PC-3 (cell line): ENCODE results near the gene SLC18B1. TPM values are rescaled to one million over a fixed set of nuclear protein-coding genes. Genes with fewer than 3 reads are reported as not detected.

Source experiments
- ATAC-seq: fragments of 200-7000 bp; cut with Tn5 transposase; 2 replicates; pipeline ENCODE4 v1.9.1; 2020; ENCODE audit warnings: mild to moderate bottlenecking, moderate library complexity
- BruUV-seq: library from RNA; stranded (reverse); fragments of 400-500 nt; replicated peaks from 2 replicates; lab custom pipeline; 2021; lab: Mats Ljungman, UMichigan
- CTCF ChIA-PET: fragments of 300-600 bp; sonication (Branson Sonifier 250); formaldehyde crosslinking; loops from one replicate; lab custom pipeline; 2022; ENCODE audit warnings: antibody characterized with exemption; lab: Charles Lee
- POLR2A ChIA-PET: fragments of 300-600 bp; sonication (Branson Sonifier 250); formaldehyde crosslinking; loops from one replicate; lab custom pipeline; 2022; ENCODE audit warnings: antibody characterized with exemption; ENCODE audit not compliant: unreplicated experiment; lab: Charles Lee
- DNase-seq: peaks from one replicate; pipeline ENCODE4 v3.0.0-alpha.2; 2015
- H2AFZ ChIP-seq: fragments of 300-600 bp; sonication (generic); 2 replicates; pipeline ENCODE4 v1.6.0; 2016; ENCODE audit warnings: antibody characterized with exemption, low read length
- H3F3A ChIP-seq: fragments of 300-600 bp; sonication (generic); one replicate; pipeline ENCODE4 v1.6.0; 2017; ENCODE audit warnings: antibody characterized with exemption, low read length, control low read depth, mild to moderate bottlenecking; ENCODE audit not compliant: unreplicated experiment
- H3K27ac ChIP-seq: fragments of 300-600 bp; sonication (generic); 2 replicates; pipeline ENCODE4 v1.5.1; 2016; ENCODE audit warnings: mild to moderate bottlenecking, low read length
- H3K27me3 ChIP-seq: fragments of 300-600 bp; sonication (generic); 2 replicates; pipeline ENCODE4 v1.6.1; 2016; ENCODE audit warnings: low read length, mixed read lengths
- H3K36me3 ChIP-seq: fragments of 300-600 bp; sonication (generic); 2 replicates; pipeline ENCODE4 v1.6.1; 2016; ENCODE audit warnings: low read depth, mixed run types, low read length, mixed read lengths
- H3K4me1 ChIP-seq: fragments of 300-600 bp; sonication (generic); 2 replicates; pipeline ENCODE4 v1.5.1; 2016; ENCODE audit warnings: low read length; ENCODE audit not compliant: insufficient read depth
- H3K4me2 ChIP-seq: fragments of 300-600 bp; sonication (generic); 2 replicates; pipeline ENCODE4 v1.6.0; 2016; ENCODE audit warnings: low read length
- H3K4me3 ChIP-seq: fragments of 300-600 bp; sonication (generic); 2 replicates; pipeline ENCODE4 v1.5.1; 2016; ENCODE audit warnings: mild to moderate bottlenecking, low read length, mixed read lengths
- H3K79me2 ChIP-seq: fragments of 300-600 bp; sonication (generic); 2 replicates; pipeline ENCODE4 v1.6.1; 2017; ENCODE audit warnings: low read length, mixed read lengths
- H3K9ac ChIP-seq: fragments of 300-600 bp; sonication (generic); 2 replicates; pipeline ENCODE4 v1.6.0; 2016; ENCODE audit warnings: mild to moderate bottlenecking, low read length
- H3K9me2 ChIP-seq: fragments of 300-600 bp; sonication (generic); replicated peaks from 2 replicates; pipeline ENCODE4 v1.6.1; 2016; ENCODE audit warnings: mixed run types, low read length, mixed read lengths
- H3K9me3 ChIP-seq: fragments of 300-600 bp; sonication (generic); 2 replicates; pipeline ENCODE4 v1.6.1; 2016; ENCODE audit warnings: low read length, mixed read lengths
- H4K20me1 ChIP-seq: fragments of 300-600 bp; sonication (generic); 2 replicates; pipeline ENCODE4 v1.6.1; 2016; ENCODE audit warnings: low read length, mixed read lengths
- CTCF ChIP-seq: fragments of 300-600 bp; sonication (generic); conservative IDR thresholded peaks from 2 replicates; pipeline ENCODE4 v1.5.1; 2017; ENCODE audit warnings: antibody characterized with exemption, low read depth, mild to moderate bottlenecking, low read length
- EZH2 ChIP-seq: fragments of 300-600 bp; sonication (generic); IDR thresholded peaks from one replicate; pipeline ENCODE4 v1.6.1; 2017; ENCODE audit warnings: antibody characterized with exemption, mild to moderate bottlenecking, low read length; ENCODE audit not compliant: unreplicated experiment
- EZH2phosphoT487 ChIP-seq: fragments of 300-600 bp; sonication (generic); IDR thresholded peaks from 2 replicates; pipeline ENCODE4 v1.6.1; 2018; ENCODE audit warnings: mild to moderate bottlenecking, antibody characterized with exemption, low read length, borderline replicate concordance
- intact Hi-C: fragments of 100-400 bp; cut with micrococcal nuclease; formaldehyde crosslinking; loops from 2 replicates; pipeline ENCODE4 v1.9.0; 2023
- total RNA-seq: library from RNA; depleted of rRNA; stranded (reverse); fragments of >200 nt; gene quantifications from 2 replicates; pipeline ENCODE4 v1.2.3, GENCODE V29; 2014

The SLC18B1 gene
- total RNA-seq, 1 experiment from 2014 or later = 8.4 TPM

- Histone ChIP-seq H3K9ac (no peak overlapping the region), H3K27me3 (no peaks in the 10 kb centered on the region), H3K9me2 (no peaks in the 10 kb centered on the region), H3F3A (peaks cover 28% of the 10 kb centered on the region), H3K27ac (no peak overlapping the region), H3K4me2 (no peak overlapping the region), H3K4me3 (no peak overlapping the region), H3K9me3 (no peaks in the 10 kb centered on the region), H3K79me2 (peaks cover 23% of the 10 kb centered on the region), H3K36me3 (peaks cover 33% of the 10 kb centered on the region), H3K4me1 (peaks cover 16% of the 10 kb centered on the region), H2AFZ (no peak overlapping the region), H4K20me1 (peaks cover 39% of the 10 kb centered on the region)
- DNase-seq (peak; percentile 33), ATAC-seq (peak; percentile 44)
- ChIA-PET CTCF (interaction anchor here (0.6 kb wide), 2 partner anchors 10 to 195 kb away, joined by 3 to 5 read pairs; no protein-coding TSS in a partner anchor), POLR2A (interaction anchor here (0.6 kb wide), 1 partner anchor 27 kb away, joined by 6 read pairs; no protein-coding TSS in a partner anchor)
- no TSS peak for BruUV-seq
- intact Hi-C loops = loop anchor here (5.0 to 10.0 kb wide), 2 partner anchors 114 to 366 kb away; no protein-coding TSS in a partner anchor
- TF ChIP-seq EZH2phosphoT487 = no peak
- TF ChIP-seq EZH2 = no peak
- TF ChIP-seq CTCF = no peak
Measured at GRCh38 chr6:132820629-132821381, 22.4 kb upstream of the SLC18B1 start.

GRCh38 chr6:132819405-132820161 lies 21.1 kb upstream of the SLC18B1 start:
- H3K27ac ChIP-seq = no peak overlapping the region

More at GRCh38 chr6:132819405-132820161, 21.1 kb upstream of the SLC18B1 start:
- peaks cover 45% of the 10 kb centered on the region for H3K36me3 ChIP-seq
- H3K27me3 ChIP-seq = no peaks in the 10 kb centered on the region
- TF ChIP-seq EZH2 = no peak
- no peak for TF ChIP-seq EZH2phosphoT487
- TF ChIP-seq CTCF = no peak
- H3K79me2 ChIP-seq = peaks cover 36% of the 10 kb centered on the region
- no peak overlapping the region for H3K4me2 ChIP-seq
- intact Hi-C loops = loop anchor here (5.0 to 10.0 kb wide), 2 partner anchors 115 to 368 kb away; no protein-coding TSS in a partner anchor
- H3K9me3 ChIP-seq = no peaks in the 10 kb centered on the region
- H3K9ac ChIP-seq = no peak overlapping the region
- DNase-seq = peak; percentile 51
- H4K20me1 ChIP-seq = peaks cover 51% of the 10 kb centered on the region
- peaks cover 28% of the 10 kb centered on the region for H3F3A ChIP-seq
- no peak overlapping the region for H3K4me3 ChIP-seq
- peak; percentile 50 for ATAC-seq
- H3K9me2 ChIP-seq = no peaks in the 10 kb centered on the region
- H3K4me1 ChIP-seq = peaks cover 16% of the 10 kb centered on the region
- BruUV-seq = no TSS peak
- no peak overlapping the region for H2AFZ ChIP-seq
- ChIA-PET POLR2A (no interaction called here), CTCF (no interaction called here)
